LNCaP clone FGC (cell line): Measurements from ENCODE around the gene MROH8.

Experiments
- DNase-seq: peaks from one replicate; pipeline ENCODE4 v3.0.0-alpha.2; 2011; ENCODE audit warnings: low read depth
- H3K4me3 ChIP-seq: 2 replicates; pipeline ENCODE4 v1.5.1; 2011; ENCODE audit warnings: mild to moderate bottlenecking, low read depth, low read length, control low read depth
- TF ChIP-seq, protein P1 (sequence below): IDR thresholded peaks from 2 replicates; pipeline ENCODE4 v1.5.1; 2012; ENCODE audit warnings: mild to moderate bottlenecking; ENCODE audit not compliant: control insufficient read depth, insufficient read depth; ENCODE audit errors: extremely low read depth

Gene MROH8

DNA sequence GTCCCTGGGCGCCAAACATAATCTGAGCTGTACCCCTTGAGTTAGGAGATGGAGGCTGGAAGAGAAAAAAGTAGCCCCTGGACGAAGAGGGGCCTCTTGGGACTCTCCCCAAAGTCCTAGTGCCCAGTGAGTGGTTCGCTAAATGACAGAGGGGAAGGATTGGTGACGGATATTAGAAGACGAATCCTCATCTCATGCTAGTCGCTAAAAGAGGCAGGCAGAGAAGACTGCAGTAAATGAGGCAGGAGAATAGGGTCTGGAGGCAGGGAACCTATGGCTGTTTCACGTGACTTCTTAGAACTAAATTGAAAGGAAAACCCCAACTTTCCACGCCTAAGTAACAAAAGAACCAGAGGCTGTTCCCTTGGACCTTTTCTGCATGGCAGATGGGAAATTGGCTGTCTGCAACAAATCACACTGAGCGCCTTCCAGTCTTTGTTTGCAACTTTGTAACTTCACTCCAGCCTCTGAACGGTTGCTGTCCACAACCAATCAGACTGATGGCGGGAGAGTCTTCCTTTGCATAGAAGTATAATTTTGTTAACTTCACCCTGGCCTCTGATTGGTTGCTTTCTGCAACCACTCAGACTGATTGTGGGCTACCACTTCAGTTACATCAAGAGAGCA lies 82.8 kb downstream of the MROH8 start:
- peak overlapping the region; percentile 80 for H3K4me3 ChIP-seq
- no peak for DNase-seq
- TF ChIP-seq, protein P1, sequence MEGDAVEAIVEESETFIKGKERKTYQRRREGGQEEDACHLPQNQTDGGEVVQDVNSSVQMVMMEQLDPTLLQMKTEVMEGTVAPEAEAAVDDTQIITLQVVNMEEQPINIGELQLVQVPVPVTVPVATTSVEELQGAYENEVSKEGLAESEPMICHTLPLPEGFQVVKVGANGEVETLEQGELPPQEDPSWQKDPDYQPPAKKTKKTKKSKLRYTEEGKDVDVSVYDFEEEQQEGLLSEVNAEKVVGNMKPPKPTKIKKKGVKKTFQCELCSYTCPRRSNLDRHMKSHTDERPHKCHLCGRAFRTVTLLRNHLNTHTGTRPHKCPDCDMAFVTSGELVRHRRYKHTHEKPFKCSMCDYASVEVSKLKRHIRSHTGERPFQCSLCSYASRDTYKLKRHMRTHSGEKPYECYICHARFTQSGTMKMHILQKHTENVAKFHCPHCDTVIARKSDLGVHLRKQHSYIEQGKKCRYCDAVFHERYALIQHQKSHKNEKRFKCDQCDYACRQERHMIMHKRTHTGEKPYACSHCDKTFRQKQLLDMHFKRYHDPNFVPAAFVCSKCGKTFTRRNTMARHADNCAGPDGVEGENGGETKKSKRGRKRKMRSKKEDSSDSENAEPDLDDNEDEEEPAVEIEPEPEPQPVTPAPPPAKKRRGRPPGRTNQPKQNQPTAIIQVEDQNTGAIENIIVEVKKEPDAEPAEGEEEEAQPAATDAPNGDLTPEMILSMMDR: no peak

- TF ChIP-seq, protein P1: peak; percentile 22; the same call in 1 of the 2 replicates
- DNase-seq: peak; percentile 54
- peak within 1 kb of the TSS; percentile 80 for H3K4me3 ChIP-seq
Observed at GRCh38 chr20:37095599-37096414, 83.5 kb downstream of the MROH8 start, which contains the start of gene RBL1. TSS of gene RBL1 (minus strand) at chr20:37095997. CDS start at chr20:37095928, 69 bp downstream.

DNA sequence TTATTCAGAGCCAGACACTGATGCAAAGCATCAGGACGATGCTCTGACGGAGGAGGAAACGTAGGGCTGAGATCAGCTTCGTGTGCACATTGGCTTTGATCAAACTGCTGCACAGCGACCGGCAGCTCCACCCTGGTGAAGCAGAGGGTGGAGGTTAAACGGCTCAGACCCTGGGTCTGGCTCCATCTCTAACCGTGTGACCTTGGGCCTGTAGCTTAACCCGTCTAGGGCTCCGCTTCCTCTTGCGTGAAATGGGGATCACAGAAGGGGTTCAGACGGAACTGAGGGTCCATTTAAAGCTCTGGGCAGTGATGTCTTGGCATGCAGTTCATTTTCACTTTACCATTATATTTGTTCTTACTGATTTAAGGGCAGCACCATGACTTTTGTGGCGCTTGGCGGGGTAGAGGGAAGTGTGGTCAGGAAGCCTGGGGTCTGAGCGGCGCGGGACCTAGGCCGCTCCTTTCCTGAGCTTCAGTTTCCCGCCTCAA lies 84.2 kb downstream of the MROH8 start:
- TF ChIP-seq, protein P1: no peak
- no peak for DNase-seq
- peak overlapping the region; percentile 80 for H3K4me3 ChIP-seq

- no peak for DNase-seq
- no peak overlapping the region for H3K4me3 ChIP-seq
- TF ChIP-seq, protein P1: no peak
Observed at GRCh38 chr20:37090407-37090806, 88.9 kb downstream of the MROH8 start.

GRCh38 chr20:37081717-37082289 lies 97.5 kb downstream of the MROH8 start:
- TF ChIP-seq, protein P1: no peak
- DNase-seq: no peak

GRCh38 chr20:37077009-37077408 lies 102.3 kb downstream of the MROH8 start:
- DNase-seq: no peak
- H3K4me3 ChIP-seq: no peak overlapping the region
- TF ChIP-seq, protein P1: no peak

More at GRCh38 chr20:37081717-37082289, 97.5 kb downstream of the MROH8 start:
- H3K4me3 ChIP-seq: no peak overlapping the region
